BJ (cell line): ENCODE data around the gene ZYG11B. TPM values are rescaled to one million over a fixed set of nuclear protein-coding genes. Genes with fewer than 3 reads are reported as not detected.
"Not testable (repeated sequence)": the region's sequence is repeated elsewhere in the genome, so short reads cannot be mapped to it uniquely, and the experiment has no call there.

Source experiments
- CTCF ChIA-PET: fragments of 350-600 bp; formaldehyde crosslinking; extraction: SDS; loops from one replicate; lab custom pipeline; 2021; ENCODE audit warnings: antibody characterized with exemption, inconsistent platforms; lab: Yijun Ruan, JAX
- POLR2A ChIA-PET: fragments of 300-600 bp; sonication (Branson Sonifier 250); formaldehyde crosslinking; extraction: SDS; loops from one replicate; lab custom pipeline; 2021; ENCODE audit warnings: antibody characterized with exemption; lab: Charles Lee
- DNase-seq: peaks from one replicate; pipeline ENCODE4 v3.0.0-alpha.2; 2011; ENCODE audit warnings: low read depth
- H3K27me3 ChIP-seq: 2 replicates; pipeline ENCODE4 v1.6.0; 2011; ENCODE audit warnings: low read length; ENCODE audit not compliant: control insufficient read depth, insufficient read depth
- H3K36me3 ChIP-seq: 2 replicates; pipeline ENCODE4 v1.5.1; 2011; ENCODE audit warnings: low read length; ENCODE audit not compliant: control insufficient read depth, insufficient read depth
- H3K4me3 ChIP-seq: 2 replicates; pipeline ENCODE4 v1.5.1; 2011; ENCODE audit warnings: low read depth, mild to moderate bottlenecking, control low read depth, low read length
- CTCF ChIP-seq: IDR thresholded peaks from 2 replicates; pipeline ENCODE4 v1.5.1; 2011; ENCODE audit warnings: low read depth, mild to moderate bottlenecking, control low read depth, inconsistent platforms, low read length, moderate library complexity; ENCODE audit not compliant: insufficient read depth
- polyA plus RNA-seq: library from polyadenylated mRNA; depleted of rRNA; stranded (reverse); fragments of >200 nt; gene quantifications from 2 replicates; pipeline ENCODE4 v1.2.3, GENCODE V29; 2011; rRNA removed
- small RNA-seq: library from RNA; depleted of rRNA; stranded (forward); fragments of <200 nt; gene quantifications from one replicate; pipeline ENCODE3, GENCODE V24; 2012; ENCODE audit warnings: low replicate concordance, low read depth; ENCODE audit not compliant: insufficient read length

Gene ZYG11B
- polyA plus RNA-seq, 1 experiment: 19.0 TPM

GRCh38 chr1:52862666-52863458 is 136.6 kb downstream of the ZYG11B start:
- Histone ChIP-seq H3K36me3 (no peaks in the 10 kb centered on the region), H3K4me3 (no peak overlapping the region), H3K27me3 (no peaks in the 10 kb centered on the region)
- no peak for TF ChIP-seq CTCF
- ChIA-PET POLR2A (interaction anchor here (0.6 kb wide), 1 partner anchor 431 kb away, joined by 3 read pairs; no protein-coding TSS in a partner anchor), CTCF (interaction anchor here (1.0 kb wide), 1 partner anchor 17 kb away, joined by 3 read pairs; no protein-coding TSS in a partner anchor)
- no peak for DNase-seq

- no peak for DNase-seq
- CTCF ChIA-PET: no interaction called here
Observed at GRCh38 chr1:52867087-52867863, 141.0 kb downstream of the ZYG11B start.

GRCh38 chr1:52869727-52870126 is 143.5 kb downstream of the ZYG11B start:
- CTCF ChIA-PET, H3K4me3 ChIP-seq, H3K27me3 ChIP-seq, DNase-seq, H3K36me3 ChIP-seq: not testable (repeated sequence)
- POLR2A ChIA-PET: interaction anchor here (0.6 kb wide), 2 partner anchors 172 to 944 kb away, joined by 3 to 10 read pairs; no protein-coding TSS in a partner anchor

More at GRCh38 chr1:52867087-52867863, 141.0 kb downstream of the ZYG11B start:
- H3K36me3 ChIP-seq: no peaks in the 10 kb centered on the region
- no peaks in the 10 kb centered on the region for H3K27me3 ChIP-seq
- POLR2A ChIA-PET: no interaction called here
- H3K4me3 ChIP-seq: no peak overlapping the region
- TF ChIP-seq CTCF: no peak

- no peaks in the 10 kb centered on the region for H3K27me3 ChIP-seq
- no peak for DNase-seq
- POLR2A ChIA-PET: no interaction called here
- CTCF ChIA-PET: no interaction called here
- H3K4me3 ChIP-seq: no peak overlapping the region
- H3K36me3 ChIP-seq: no peaks in the 10 kb centered on the region
- no peak for TF ChIP-seq CTCF
Observed at GRCh38 chr1:52876843-52877242, 150.6 kb downstream of the ZYG11B start.

Small RNA genes lying within 50 kb of the gene (small RNA-seq; reads per million reads assigned to genes)
- gene RN7SL62P (not detected), gene RNU2-30P (not detected), gene RNU6-969P (not detected)

Other genes starting within 250 kb of the ZYG11B start
- gene TUT4, start 173.4 kb upstream of the ZYG11B start, polyA plus RNA-seq: 17.6 and 27.9 TPM in 2 replicates
- gene GPX7, start 124.1 kb upstream of the ZYG11B start, polyA plus RNA-seq: 40.6 and 44.5 TPM in 2 replicates
- not detected in 2 replicates for gene SHISAL2A, start 93.3 kb upstream of the ZYG11B start, polyA plus RNA-seq
- 9.9 and 14.4 TPM in 2 replicates for gene COA7, start 28.1 kb upstream of the ZYG11B start, polyA plus RNA-seq
- gene ZYG11A, start 116.3 kb downstream of the ZYG11B start, polyA plus RNA-seq: 0.94 and 1.3 TPM in 2 replicates
- gene ECHDC2, start 195.3 kb downstream of the ZYG11B start, polyA plus RNA-seq: 50.2 and 77.8 TPM in 2 replicates
- 50.0 and 122 TPM in 2 replicates for gene SCP2, start 200.8 kb downstream of the ZYG11B start, polyA plus RNA-seq